Endothelial cell of umbilical vein (primary cell): Measurements from ENCODE around the gene HYAL2. TPM values are rescaled to one million over a fixed set of nuclear protein-coding genes. Genes with fewer than 3 reads are reported as not detected.

ENCODE experiments used
- BruUV-seq: library from RNA; stranded (reverse); fragments of 400-500 nt; replicated peaks from 2 replicates; lab custom pipeline; 2021; lab: Mats Ljungman, UMichigan
- CTCF ChIA-PET: fragments of 300-600, 350-600 bp; sonication (Branson Sonifier 250); formaldehyde crosslinking; loops from one replicate; lab custom pipeline; 2021; ENCODE audit warnings: antibody characterized with exemption, inconsistent platforms; lab: Charles Lee
- POLR2A ChIA-PET: fragments of 300-600, 350-600 bp; sonication (Branson Sonifier 250); formaldehyde crosslinking; loops from one replicate; lab custom pipeline; 2021; ENCODE audit warnings: antibody characterized with exemption, inconsistent platforms; lab: Charles Lee
- DNase-seq: peaks from one replicate; pipeline ENCODE4 v3.0.0-alpha.2; 2011; ENCODE audit warnings: low read depth, low spot score
- FAIRE-seq: peaks from 2 replicates; lab custom pipeline; 2011; peaks lifted over from hg19 to GRCh38; lab: Jason Lieb, UNC
- H2AFZ ChIP-seq: 2 replicates; pipeline ENCODE4 v1.6.0; 2012; ENCODE audit warnings: low read depth, low read length, control low read depth, inconsistent platforms
- H3K27ac ChIP-seq: 2 replicates; pipeline ENCODE4 v1.5.1; 2011; ENCODE audit warnings: low read depth, mild to moderate bottlenecking, control low read depth, low read length, moderate library complexity; ENCODE audit not compliant: insufficient read depth
- H3K27me3 ChIP-seq, 2 experiments: 2 replicates each; pipeline versions ENCODE4 v1.6.0 to v1.6.1; 2011; ENCODE audit warnings: low read length in 2 of 2, mixed read lengths in 1 of 2; ENCODE audit not compliant: control insufficient read depth in 2 of 2, insufficient read depth in 2 of 2
- H3K36me3 ChIP-seq, 2 experiments: 2 replicates in 1 of 2; 3 replicates in 1 of 2; pipeline ENCODE4 v1.5.1; 2011; ENCODE audit warnings: low read length in 2 of 2, mild to moderate bottlenecking in 1 of 2, moderate library complexity in 1 of 2; ENCODE audit not compliant: control insufficient read depth in 2 of 2, insufficient read depth in 2 of 2; ENCODE audit errors: extremely low read depth in 1 of 2
- H3K4me1 ChIP-seq: 3 replicates; pipeline ENCODE4 v1.5.1; 2011; ENCODE audit warnings: mild to moderate bottlenecking, low read length; ENCODE audit not compliant: control insufficient read depth, insufficient read depth; ENCODE audit errors: extremely low read depth
- H3K4me2 ChIP-seq: 2 replicates; pipeline ENCODE4 v1.6.1; 2011; ENCODE audit warnings: low read length, control low read depth, mixed read lengths; ENCODE audit not compliant: insufficient read depth
- H3K4me3 ChIP-seq, 3 experiments: fragments of 200-600 bp in 1 of 3; sonication (generic), shearing (Covaris generic) in 1 of 3; replicated peaks in 1 of 3; 2 replicates each; pipeline ENCODE4 v1.5.1; 2011 to 2016; ENCODE audit warnings: control low read depth in 3 of 3, low read length in 3 of 3, mild to moderate bottlenecking in 2 of 3, inconsistent platforms in 1 of 3, low read depth in 1 of 3, moderate library complexity in 1 of 3; ENCODE audit not compliant: insufficient read depth in 1 of 3
- H3K79me2 ChIP-seq: 2 replicates; pipeline ENCODE4 v1.6.0; 2012; ENCODE audit warnings: low read length, inconsistent platforms; ENCODE audit not compliant: control insufficient read depth, insufficient read depth
- H3K9ac ChIP-seq: replicated peaks from 2 replicates; pipeline ENCODE3; 2011; ENCODE audit warnings: low read length, control low read depth; ENCODE audit not compliant: insufficient read depth; ENCODE audit errors: extremely low read depth
- H3K9me1 ChIP-seq: replicated peaks from 3 replicates; pipeline ENCODE4 v1.6.0; 2011; ENCODE audit warnings: mild to moderate bottlenecking, low read length; ENCODE audit not compliant: control insufficient read depth, insufficient read depth; ENCODE audit errors: extremely low read depth
- H3K9me3 ChIP-seq: replicated peaks from 2 replicates; pipeline ENCODE4 v1.5.1; 2012; ENCODE audit warnings: low read length, inconsistent platforms; ENCODE audit not compliant: control insufficient read depth, insufficient read depth
- H4K20me1 ChIP-seq: replicated peaks from 2 replicates; pipeline ENCODE3; 2011; ENCODE audit warnings: mild to moderate bottlenecking, low read length; ENCODE audit not compliant: control insufficient read depth, insufficient read depth; ENCODE audit errors: extremely low read depth
- EZH2 ChIP-seq: IDR thresholded peaks from 2 replicates; pipeline ENCODE4 v1.6.1; 2012; ENCODE audit warnings: borderline replicate concordance, low read depth, mild to moderate bottlenecking, moderate library complexity, low read length, inconsistent platforms; ENCODE audit not compliant: severe bottlenecking
- FOS ChIP-seq: IDR thresholded peaks from 2 replicates; pipeline ENCODE4 v1.6.1; 2011; ENCODE audit warnings: mild to moderate bottlenecking, low read length, moderate library complexity, borderline replicate concordance; ENCODE audit not compliant: insufficient read depth
- GATA2 ChIP-seq: IDR thresholded peaks from 2 replicates; pipeline ENCODE4 v1.7.0; 2011; ENCODE audit warnings: low read depth, mild to moderate bottlenecking, moderate library complexity, mixed read lengths, low read length; ENCODE audit not compliant: insufficient read length, insufficient read depth
- JUN ChIP-seq: IDR thresholded peaks from 2 replicates; pipeline ENCODE4 v1.6.1; 2011; ENCODE audit warnings: borderline replicate concordance, low read depth; ENCODE audit not compliant: insufficient read length, insufficient read depth
- MAX ChIP-seq: IDR thresholded peaks from 2 replicates; pipeline ENCODE4 v1.6.1; 2011; ENCODE audit not compliant: insufficient read depth, insufficient read length
- MYC ChIP-seq: IDR thresholded peaks from one replicate; pipeline ENCODE4 v1.6.1; 2011; ENCODE audit warnings: mild to moderate bottlenecking, low read depth, low read length
- POLR2A ChIP-seq: IDR thresholded peaks from 2 replicates; pipeline ENCODE4 v1.6.1; 2012; ENCODE audit warnings: low read depth, mild to moderate bottlenecking, control low read depth, low read length
- POLR2AphosphoS5 ChIP-seq: IDR thresholded peaks from 2 replicates; pipeline ENCODE4 v1.6.1; 2012; ENCODE audit warnings: low read depth, mild to moderate bottlenecking, control low read depth, low read length, moderate library complexity; ENCODE audit not compliant: insufficient read depth
- dilution Hi-C: fragments of 300-500 bp; cut with MboI; formaldehyde crosslinking; loops from one replicate; pipeline ENCODE4 v1.15.0; 2019; ENCODE audit warnings: low sequenced_read_pairs; ENCODE audit not compliant: extremely low pct_ligation_motif_present
- intact Hi-C: fragments of 100-400 bp; cut with micrococcal nuclease; formaldehyde crosslinking; loops from one replicate; pipeline ENCODE4 v1.10.0; 2022
- polyA plus RNA-seq, 4 experiments: library from polyadenylated mRNA; depleted of rRNA in 3 of 4; stranded (reverse) in 3 of 4; unstranded in 1 of 4; fragments of >200 nt; gene quantifications; 2 replicates each; pipeline versions ENCODE4 v1.2.1 to v1.2.3, GENCODE V29; 2011 to 2012; ENCODE audit warnings: missing spikeins in 1 of 4
- total RNA-seq: library from RNA; stranded (reverse); gene quantifications from 2 replicates; pipeline ENCODE4 v1.2.3, GENCODE V29; 2021

HYAL2 gene
- total and polyA plus RNA-seq, 2 donors (not counting 3 experiments of a cell fraction or from before 2014, with no cell fraction given), result 266 to 970 TPM

GRCh38 chr3:50365842-50366220 lies 43.3 kb upstream of the HYAL2 start:
- no peak for TF ChIP-seq EZH2
- TF ChIP-seq FOS, result no peak
- no peak for TF ChIP-seq GATA2
- TF ChIP-seq JUN, result no peak
- TF ChIP-seq MAX, result no peak
- TF ChIP-seq MYC, result no peak
- no peak for TF ChIP-seq POLR2A
- Histone ChIP-seq H3K36me3 (no peaks in the 10 kb centered on the region), H3K4me3 (no peak overlapping the region), H3K4me1 (peaks cover 4% of the 10 kb centered on the region), H3K4me2 (no peak overlapping the region), H3K27me3 (peaks cover 3 to 5% of the 10 kb centered on the region in 2 experiments), H3K27ac (no peak overlapping the region), H3K79me2 (no peaks in the 10 kb centered on the region), H3K9ac (no peak overlapping the region), H3K9me1 (no peaks in the 10 kb centered on the region), H4K20me1 (no peaks in the 10 kb centered on the region), H3K9me3 (no peaks in the 10 kb centered on the region), H2AFZ (no peak overlapping the region)
- CTCF ChIA-PET, result interaction anchor here (1.2 kb wide), 2 partner anchors 9 to 17 kb away, joined by 3 read pairs; no protein-coding TSS in a partner anchor
- POLR2A ChIA-PET, result no interaction called here
- FAIRE-seq, result no peak
- intact Hi-C loops, result no loop called here
- dilution Hi-C loops, result no loop called here
- BruUV-seq, result no TSS peak
- DNase-seq, result no peak

GRCh38 chr3:50365080-50365841 lies 42.7 kb upstream of the HYAL2 start:
- ChIA-PET CTCF (interaction anchor here (0.9 to 1.3 kb wide), 3 partner anchors 15 to 177 kb away, joined by 3 read pairs; partner anchors contain the start of genes CYB561D2 and NPRL2), POLR2A (interaction anchor here (1.2 kb wide), 1 partner anchor 1021 kb away, joined by 5 read pairs; no protein-coding TSS in a partner anchor)
- no TSS peak for BruUV-seq
- H3K27me3 ChIP-seq, result peaks cover 3% of the 10 kb centered on the region in 2 experiments
- dilution Hi-C loops (no loop called here), intact Hi-C loops (no loop called here)
- H3K4me3 ChIP-seq, result peak overlapping the region; percentile 23 to 31 (median 25)
- no peaks in the 10 kb centered on the region for H4K20me1 ChIP-seq
- H3K9ac ChIP-seq, result peak overlapping the region; percentile 20
- H3K9me3 ChIP-seq, result no peaks in the 10 kb centered on the region
- peak overlapping the region; percentile 97 for H2AFZ ChIP-seq
- H3K79me2 ChIP-seq, result no peaks in the 10 kb centered on the region
- no peaks in the 10 kb centered on the region for H3K9me1 ChIP-seq
- H3K4me2 ChIP-seq, result peak overlapping the region; percentile 59
- H3K36me3 ChIP-seq, result no peaks in the 10 kb centered on the region
- no peak for TF ChIP-seq POLR2A
- peak; percentile 41 for TF ChIP-seq POLR2AphosphoS5
- no peak for TF ChIP-seq GATA2
- FAIRE-seq (peak; percentile 86), DNase-seq (peak; percentile 67)
- H3K27ac ChIP-seq, result no peak overlapping the region
- peaks cover 4% of the 10 kb centered on the region for H3K4me1 ChIP-seq
